Measurements from ENCODE around the gene CAMTA1. TPM values are rescaled to one million over a fixed set of nuclear protein-coding genes. Genes with fewer than 3 reads are reported as not detected.

The CAMTA1 gene
- total RNA-seq, 1 donor from 2014 or later = 99.0 TPM

- H3K4me1 Mint-ChIP-seq (ENCODE audit: low read depth) = no peaks in the 10 kb centered on the region
- TF ChIP-seq CTCF (IDR thresholded peaks at IDR 0.05; ENCODE audit: unreplicated experiment) = no peak
- no peak overlapping the region for H3K27ac Mint-ChIP-seq
- peaks cover 4% of the 10 kb centered on the region for H3K27me3 Mint-ChIP-seq
- no peaks in the 10 kb centered on the region for H3K9me3 Mint-ChIP-seq (ENCODE audit: low read depth)
- no peak overlapping the region for H3K4me3 Mint-ChIP-seq (ENCODE audit: low read depth)
- no peaks in the 10 kb centered on the region for H3K36me3 Mint-ChIP-seq (ENCODE audit: insufficient read depth)
- DNase-seq (ENCODE audit: low spot score, unreplicated experiment) = no peak
Measured at GRCh38 chr1:7426780-7427604, 641.7 kb downstream of the CAMTA1 start.

DNA sequence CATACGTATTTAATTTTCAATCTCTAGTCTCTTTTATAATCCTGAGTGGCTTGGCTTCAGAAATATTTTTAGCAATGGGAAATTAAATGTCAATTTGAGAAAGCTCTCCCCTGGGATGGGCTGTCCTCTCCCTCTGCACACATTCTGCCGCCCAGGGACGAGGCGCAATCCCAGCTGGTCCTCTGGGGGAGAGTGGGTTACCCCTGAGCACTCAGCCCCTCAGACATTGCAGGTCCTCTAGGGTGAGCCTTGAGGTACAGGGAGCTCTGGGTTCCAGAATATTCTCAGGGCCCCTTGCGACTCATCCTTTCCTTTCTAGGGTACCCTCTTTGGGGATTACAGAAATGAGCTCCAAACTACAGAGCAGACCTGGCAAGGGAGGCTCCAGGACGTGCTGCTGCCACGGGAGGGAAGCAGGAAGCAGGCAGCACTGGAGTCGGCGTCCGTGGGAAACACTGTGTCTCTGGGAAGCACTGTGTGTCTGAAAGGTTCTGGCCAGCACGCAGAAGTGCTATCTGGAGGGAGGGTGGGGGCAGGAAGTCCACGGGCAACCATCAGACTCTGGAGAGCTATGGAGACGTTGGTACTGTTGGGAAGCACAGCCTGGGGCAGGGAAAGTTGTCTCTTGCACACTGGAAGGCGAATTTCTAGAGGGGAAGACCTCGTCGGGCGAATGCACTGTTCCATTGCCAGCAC lies 642.5 kb downstream of the CAMTA1 start:
- no peaks in the 10 kb centered on the region for H3K9me3 Mint-ChIP-seq (ENCODE audit: low read depth)
- H3K36me3 Mint-ChIP-seq (ENCODE audit: insufficient read depth) = no peaks in the 10 kb centered on the region
- TF ChIP-seq CTCF (IDR thresholded peaks at IDR 0.05; ENCODE audit: unreplicated experiment) = no peak
- no peak overlapping the region for H3K27ac Mint-ChIP-seq
- H3K4me3 Mint-ChIP-seq (ENCODE audit: low read depth) = no peak overlapping the region
- no peak for DNase-seq (ENCODE audit: low spot score, unreplicated experiment)
- H3K4me1 Mint-ChIP-seq (ENCODE audit: low read depth) = no peaks in the 10 kb centered on the region
- peaks cover 4% of the 10 kb centered on the region for H3K27me3 Mint-ChIP-seq

DNA sequence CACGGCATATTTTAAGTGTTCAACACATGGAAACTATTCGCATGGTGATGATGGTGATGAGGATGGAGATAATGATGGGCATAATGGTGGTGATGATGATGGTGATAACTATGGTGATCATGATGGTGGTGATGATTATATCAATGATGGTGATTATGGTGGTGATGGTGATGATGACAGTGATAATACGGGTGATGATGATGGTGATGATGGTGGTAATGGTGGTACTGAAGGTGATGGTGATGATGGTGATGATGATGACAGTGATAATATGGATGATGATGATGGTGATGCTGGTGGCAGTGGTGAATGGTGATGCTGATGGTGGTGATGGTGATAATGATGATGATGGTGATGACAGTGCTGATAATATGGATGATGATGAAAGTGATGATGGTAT lies 644.0 kb downstream of the CAMTA1 start:
- Mint-ChIP-seq H3K36me3 (ENCODE audit: insufficient read depth) (no peaks in the 10 kb centered on the region), H3K27ac (no peak overlapping the region), H3K9me3 (ENCODE audit: low read depth) (no peaks in the 10 kb centered on the region), H3K4me3 (ENCODE audit: low read depth) (no peak overlapping the region), H3K27me3 (peaks cover 4% of the 10 kb centered on the region), H3K4me1 (ENCODE audit: low read depth) (no peaks in the 10 kb centered on the region)
- DNase-seq (ENCODE audit: low spot score, unreplicated experiment) = no peak
- no peak for TF ChIP-seq CTCF (IDR thresholded peaks at IDR 0.05; ENCODE audit: unreplicated experiment)

DNA sequence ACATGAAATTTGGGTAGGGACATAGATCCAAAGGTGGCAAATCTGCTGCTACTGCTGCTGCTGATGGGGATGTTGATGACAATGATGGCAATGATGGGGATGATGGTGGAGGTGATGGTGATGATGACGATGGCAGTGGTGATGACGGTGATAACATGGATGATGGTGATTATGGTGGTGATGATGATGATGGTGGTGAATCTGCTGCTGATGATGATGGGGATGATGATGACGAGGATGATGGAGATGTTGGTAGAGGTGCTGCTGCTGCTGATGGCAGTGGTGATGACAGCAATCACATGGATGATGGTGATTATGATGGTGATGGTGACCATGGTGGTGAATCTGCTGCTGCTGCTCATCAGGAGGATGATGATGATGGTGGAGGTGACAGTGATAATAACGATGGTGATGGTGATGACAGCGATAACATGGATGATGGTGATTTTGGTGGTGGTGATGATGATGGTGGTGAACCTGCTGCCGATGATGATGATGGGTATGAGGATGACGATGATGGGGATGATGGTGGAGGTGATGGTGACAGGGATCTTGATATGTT lies 644.9 kb downstream of the CAMTA1 start:
- H3K4me3 Mint-ChIP-seq (ENCODE audit: low read depth) = no peak overlapping the region
- TF ChIP-seq CTCF (IDR thresholded peaks at IDR 0.05; ENCODE audit: unreplicated experiment) = no peak
- H3K36me3 Mint-ChIP-seq (ENCODE audit: insufficient read depth) = no peaks in the 10 kb centered on the region
- no peaks in the 10 kb centered on the region for H3K9me3 Mint-ChIP-seq (ENCODE audit: low read depth)
- H3K27ac Mint-ChIP-seq = no peak overlapping the region
- H3K27me3 Mint-ChIP-seq = peaks cover 4% of the 10 kb centered on the region
- no peaks in the 10 kb centered on the region for H3K4me1 Mint-ChIP-seq (ENCODE audit: low read depth)
- DNase-seq (ENCODE audit: low spot score, unreplicated experiment) = no peak

DNA sequence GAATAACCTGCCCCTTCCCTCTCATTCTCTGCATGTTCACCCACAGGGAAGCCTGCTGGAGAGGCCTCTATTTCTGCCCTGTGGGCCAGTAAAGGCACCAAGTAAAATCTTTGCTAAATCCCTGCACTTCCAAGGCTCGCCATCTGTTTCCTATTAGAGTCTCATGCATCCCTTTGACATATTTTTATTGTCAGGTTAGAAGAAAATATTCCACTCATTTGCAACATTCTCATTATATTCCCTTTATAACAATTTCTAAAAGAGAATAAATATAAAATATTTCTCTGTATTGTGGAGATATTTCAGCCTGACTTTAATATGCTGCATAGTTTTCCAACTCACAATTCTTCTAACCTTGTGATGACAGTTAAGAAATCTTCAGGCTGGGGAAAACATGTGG lies 645.4 kb downstream of the CAMTA1 start:
- H3K27ac Mint-ChIP-seq = no peak overlapping the region

More for the DNA sequence above, 645.4 kb downstream of the CAMTA1 start:
- no peak overlapping the region for H3K4me3 Mint-ChIP-seq (ENCODE audit: low read depth)
- no peaks in the 10 kb centered on the region for H3K9me3 Mint-ChIP-seq (ENCODE audit: low read depth)
- no peak for TF ChIP-seq CTCF (IDR thresholded peaks at IDR 0.05; ENCODE audit: unreplicated experiment)
- H3K4me1 Mint-ChIP-seq (ENCODE audit: low read depth) = no peaks in the 10 kb centered on the region
- no peak for DNase-seq (ENCODE audit: low spot score, unreplicated experiment)
- H3K27me3 Mint-ChIP-seq = peaks cover 4% of the 10 kb centered on the region
- no peaks in the 10 kb centered on the region for H3K36me3 Mint-ChIP-seq (ENCODE audit: insufficient read depth)

All from progenitor cell of endocrine pancreas (in vitro differentiated cells).